Vagina (tissue), 2 donors: ENCODE measurements around the gene MYBPH.

Source experiments
- POLR2A ChIP-seq, 2 donors: fragments of 450-650 bp; IDR thresholded peaks; one replicate each; pipeline ENCODE4 v1.6.1; 2017; ENCODE audit warnings: antibody characterized with exemption in 2 of 2, mild to moderate bottlenecking in 2 of 2, moderate library complexity in 2 of 2
- POLR2AphosphoS5 ChIP-seq, 2 donors: sonication (generic); formaldehyde crosslinking; IDR thresholded peaks; one replicate each; pipeline ENCODE4 v1.9.0; 2017; ENCODE audit warnings: antibody characterized with exemption in 2 of 2, mild to moderate bottlenecking in 2 of 2, low read depth in 1 of 2; ENCODE audit not compliant: insufficient read depth in 1 of 2
- TF ChIP-seq, protein P1 (sequence below), 3 experiments: fragments of 450-650 bp in 2 of 3; fragments of 200-600 bp in 1 of 3; sonication (generic) in 1 of 3; IDR thresholded peaks; one replicate each; pipeline ENCODE4 v1.5.1; 2017 to 2019; ENCODE audit warnings: antibody characterized with exemption in 3 of 3, mild to moderate bottlenecking in 2 of 3, moderate library complexity in 2 of 3

DNA sequence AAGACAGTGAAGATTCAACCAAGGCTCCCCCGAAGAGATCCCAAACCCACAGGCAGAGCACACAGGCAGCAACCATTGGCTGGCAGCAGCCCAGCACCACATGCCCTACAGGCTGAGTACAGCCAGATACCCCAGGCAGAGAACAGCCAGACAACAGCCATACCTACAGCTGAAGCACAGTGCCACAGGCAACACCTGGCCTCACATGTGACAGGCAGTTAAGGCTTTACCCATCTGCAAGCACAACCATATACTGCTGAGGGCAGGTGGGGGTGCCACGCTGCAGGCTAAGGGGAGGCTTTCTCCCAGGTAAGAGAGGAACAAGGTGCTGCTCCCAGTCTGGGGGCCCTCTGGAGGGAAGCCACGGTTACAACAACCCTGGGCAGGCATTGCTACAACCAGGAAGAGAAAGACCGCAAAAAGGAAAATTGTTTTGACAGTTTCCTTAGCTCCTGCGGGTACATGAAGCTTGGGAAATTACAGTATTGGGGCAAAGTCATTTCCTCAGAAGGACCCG lies 41.6 kb upstream of the MYBPH start:
- TF ChIP-seq, protein P1, sequence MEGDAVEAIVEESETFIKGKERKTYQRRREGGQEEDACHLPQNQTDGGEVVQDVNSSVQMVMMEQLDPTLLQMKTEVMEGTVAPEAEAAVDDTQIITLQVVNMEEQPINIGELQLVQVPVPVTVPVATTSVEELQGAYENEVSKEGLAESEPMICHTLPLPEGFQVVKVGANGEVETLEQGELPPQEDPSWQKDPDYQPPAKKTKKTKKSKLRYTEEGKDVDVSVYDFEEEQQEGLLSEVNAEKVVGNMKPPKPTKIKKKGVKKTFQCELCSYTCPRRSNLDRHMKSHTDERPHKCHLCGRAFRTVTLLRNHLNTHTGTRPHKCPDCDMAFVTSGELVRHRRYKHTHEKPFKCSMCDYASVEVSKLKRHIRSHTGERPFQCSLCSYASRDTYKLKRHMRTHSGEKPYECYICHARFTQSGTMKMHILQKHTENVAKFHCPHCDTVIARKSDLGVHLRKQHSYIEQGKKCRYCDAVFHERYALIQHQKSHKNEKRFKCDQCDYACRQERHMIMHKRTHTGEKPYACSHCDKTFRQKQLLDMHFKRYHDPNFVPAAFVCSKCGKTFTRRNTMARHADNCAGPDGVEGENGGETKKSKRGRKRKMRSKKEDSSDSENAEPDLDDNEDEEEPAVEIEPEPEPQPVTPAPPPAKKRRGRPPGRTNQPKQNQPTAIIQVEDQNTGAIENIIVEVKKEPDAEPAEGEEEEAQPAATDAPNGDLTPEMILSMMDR (IDR thresholded peaks at IDR 0.05) = no peak
- no peak for TF ChIP-seq POLR2A (IDR thresholded peaks at IDR 0.05)
- no peak for TF ChIP-seq POLR2AphosphoS5 (IDR thresholded peaks at IDR 0.05; ENCODE audit: insufficient read depth in 1 of 2, low read depth in 1 of 2)
